ENCODE results near the gene RET. TPM values are rescaled to one million over a fixed set of nuclear protein-coding genes. Genes with fewer than 3 reads are reported as not detected.

Gene RET
- polyA plus RNA-seq, 3 donors: 0.08 to 0.39 (median 0.14) TPM

DNA sequence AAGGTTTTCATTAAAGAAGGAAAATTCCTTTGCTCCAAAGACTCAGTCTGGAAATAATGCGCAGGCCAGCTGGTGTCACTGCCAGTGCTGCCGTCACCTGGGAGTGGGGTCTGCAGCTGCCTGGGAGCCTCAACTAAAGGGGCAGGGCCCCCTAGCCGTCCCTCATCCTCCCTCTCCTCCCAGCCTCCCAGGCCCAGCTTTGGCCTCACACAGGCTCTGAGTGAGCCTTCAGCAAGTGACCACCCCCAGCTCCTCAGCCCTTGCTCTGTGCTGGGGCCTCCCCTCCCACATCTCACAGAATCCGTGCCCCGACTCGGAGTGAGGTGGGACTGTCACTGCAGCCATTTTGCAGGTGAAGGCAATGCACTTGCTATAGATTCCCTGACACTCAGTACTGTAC lies 11.1 kb upstream of the RET start:
- Histone ChIP-seq H4K20me1 (ENCODE audit: insufficient read depth, low read length) (no peaks in the 10 kb centered on the region), H2AFZ (ENCODE audit: insufficient read depth, low read depth, low read length, poor library complexity, severe bottlenecking) (no peak overlapping the region), H3K27me3 (ENCODE audit: control insufficient read depth in 2 of 2, insufficient read depth in 2 of 2, low read length in 2 of 2) (no peaks in the 10 kb centered on the region), H3K27ac (ENCODE audit: low read depth in 1 of 2, low read length in 2 of 2) (no peak overlapping the region), H3K4me3 (replicated peaks in 1 of 3; ENCODE audit: low read depth in 2 of 3, low read length in 3 of 3) (no peak overlapping the region), H3K9me3 (replicated peaks in 1 of 2; ENCODE audit: control insufficient read depth in 1 of 2, insufficient read depth in 1 of 2, low read length in 2 of 2) (no peaks in the 10 kb centered on the region), H3K4me1 (ENCODE audit: control insufficient read depth in 1 of 2, insufficient read depth in 2 of 2, low read length in 2 of 2) (no peaks in the 10 kb centered on the region), H3K36me3 (replicated peaks in 1 of 2; ENCODE audit: control insufficient read depth in 1 of 2, insufficient read depth in 2 of 2, low read length in 2 of 2) (no peaks in the 10 kb centered on the region), H3K79me2 (ENCODE audit: insufficient read depth, low read length) (no peaks in the 10 kb centered on the region), H3K4me2 (replicated peaks; ENCODE audit: extremely low read depth, low read length, poor library complexity, severe bottlenecking) (no peak overlapping the region), H3K9ac (ENCODE audit: insufficient read depth, low read length, poor library complexity, severe bottlenecking) (no peak overlapping the region)
- Mint-ChIP-seq H3K27me3 (ENCODE audit: low read depth in 3 of 3) (peaks cover 0 to 3% (median 0%) of the 10 kb centered on the region in 3 donors), H3K4me1 (no peaks in the 10 kb centered on the region), H3K27ac (no peak overlapping the region), H3K36me3 (no peaks in the 10 kb centered on the region), H3K9me3 (no peaks in the 10 kb centered on the region), H3K4me3 (no peak overlapping the region)
- intact Hi-C loops (cut with micrococcal nuclease): no loop called here
- WGBS (ENCODE audit: insufficient coverage): 100% methylated on average over 2 of the region's 6 CpGs
- TF ChIP-seq, protein P1, sequence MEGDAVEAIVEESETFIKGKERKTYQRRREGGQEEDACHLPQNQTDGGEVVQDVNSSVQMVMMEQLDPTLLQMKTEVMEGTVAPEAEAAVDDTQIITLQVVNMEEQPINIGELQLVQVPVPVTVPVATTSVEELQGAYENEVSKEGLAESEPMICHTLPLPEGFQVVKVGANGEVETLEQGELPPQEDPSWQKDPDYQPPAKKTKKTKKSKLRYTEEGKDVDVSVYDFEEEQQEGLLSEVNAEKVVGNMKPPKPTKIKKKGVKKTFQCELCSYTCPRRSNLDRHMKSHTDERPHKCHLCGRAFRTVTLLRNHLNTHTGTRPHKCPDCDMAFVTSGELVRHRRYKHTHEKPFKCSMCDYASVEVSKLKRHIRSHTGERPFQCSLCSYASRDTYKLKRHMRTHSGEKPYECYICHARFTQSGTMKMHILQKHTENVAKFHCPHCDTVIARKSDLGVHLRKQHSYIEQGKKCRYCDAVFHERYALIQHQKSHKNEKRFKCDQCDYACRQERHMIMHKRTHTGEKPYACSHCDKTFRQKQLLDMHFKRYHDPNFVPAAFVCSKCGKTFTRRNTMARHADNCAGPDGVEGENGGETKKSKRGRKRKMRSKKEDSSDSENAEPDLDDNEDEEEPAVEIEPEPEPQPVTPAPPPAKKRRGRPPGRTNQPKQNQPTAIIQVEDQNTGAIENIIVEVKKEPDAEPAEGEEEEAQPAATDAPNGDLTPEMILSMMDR (IDR thresholded peaks at IDR 0.05): no peak
- no peak for DNase-seq

DNA sequence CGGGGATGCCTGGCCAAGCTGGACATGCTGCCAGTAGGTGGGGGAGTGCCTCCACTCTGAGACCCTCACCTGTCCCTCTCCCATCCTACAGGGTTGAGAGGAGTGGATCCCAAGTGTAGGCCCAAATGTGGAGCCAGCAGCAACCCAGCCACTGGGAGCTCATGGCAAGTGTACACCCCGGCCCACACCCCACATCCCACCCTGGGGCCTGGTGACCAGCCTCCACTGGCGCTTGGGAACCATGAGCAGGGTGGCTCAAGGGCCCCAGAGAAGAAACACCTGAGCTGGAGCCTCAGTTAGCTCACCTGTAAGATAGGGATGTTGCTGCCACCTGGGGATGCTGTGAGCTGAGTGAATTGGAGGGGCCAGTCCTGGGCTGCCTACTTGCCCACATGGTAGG lies 10.4 kb upstream of the RET start:
- no peaks in the 10 kb centered on the region for H3K4me1 Mint-ChIP-seq
- no peak for DNase-seq
- Histone ChIP-seq H3K27me3 (ENCODE audit: control insufficient read depth in 2 of 2, insufficient read depth in 2 of 2, low read length in 2 of 2) (no peaks in the 10 kb centered on the region), H3K9ac (ENCODE audit: insufficient read depth, low read length, poor library complexity, severe bottlenecking) (no peak overlapping the region), H3K79me2 (ENCODE audit: insufficient read depth, low read length) (no peaks in the 10 kb centered on the region), H2AFZ (ENCODE audit: insufficient read depth, low read depth, low read length, poor library complexity, severe bottlenecking) (no peak overlapping the region), H3K4me2 (replicated peaks; ENCODE audit: extremely low read depth, low read length, poor library complexity, severe bottlenecking) (no peak overlapping the region), H3K27ac (ENCODE audit: low read depth in 1 of 2, low read length in 2 of 2) (no peak overlapping the region), H3K36me3 (replicated peaks in 1 of 2; ENCODE audit: control insufficient read depth in 1 of 2, insufficient read depth in 2 of 2, low read length in 2 of 2) (no peaks in the 10 kb centered on the region), H3K9me3 (replicated peaks in 1 of 2; ENCODE audit: control insufficient read depth in 1 of 2, insufficient read depth in 1 of 2, low read length in 2 of 2) (no peaks in the 10 kb centered on the region), H3K4me1 (ENCODE audit: control insufficient read depth in 1 of 2, insufficient read depth in 2 of 2, low read length in 2 of 2) (no peaks in the 10 kb centered on the region), H4K20me1 (ENCODE audit: insufficient read depth, low read length) (no peaks in the 10 kb centered on the region), H3K4me3 (replicated peaks in 1 of 3; ENCODE audit: low read depth in 2 of 3, low read length in 3 of 3) (no peak overlapping the region)
- WGBS (ENCODE audit: insufficient coverage): 0% methylated on average over 1 of the region's 3 CpGs
- H3K36me3 Mint-ChIP-seq: no peaks in the 10 kb centered on the region
- H3K27ac Mint-ChIP-seq: no peak overlapping the region
- peaks cover 0 to 3% (median 0%) of the 10 kb centered on the region in 3 donors for H3K27me3 Mint-ChIP-seq (ENCODE audit: low read depth in 3 of 3)
- no peaks in the 10 kb centered on the region for H3K9me3 Mint-ChIP-seq
- intact Hi-C loops (cut with micrococcal nuclease): no loop called here
- TF ChIP-seq, protein P1 (IDR thresholded peaks at IDR 0.05): no peak
- no peak overlapping the region for H3K4me3 Mint-ChIP-seq

Measured in CD14-positive monocyte (primary cell).